Measurements from ENCODE around the gene SPNS3. TPM values are rescaled to one million over a fixed set of nuclear protein-coding genes. Genes with fewer than 3 reads are reported as not detected.

The SPNS3 gene
- total and polyA plus RNA-seq, 3 donors from 2014 or later, result 0.39 to 1.4 (median 0.75) TPM

DNA sequence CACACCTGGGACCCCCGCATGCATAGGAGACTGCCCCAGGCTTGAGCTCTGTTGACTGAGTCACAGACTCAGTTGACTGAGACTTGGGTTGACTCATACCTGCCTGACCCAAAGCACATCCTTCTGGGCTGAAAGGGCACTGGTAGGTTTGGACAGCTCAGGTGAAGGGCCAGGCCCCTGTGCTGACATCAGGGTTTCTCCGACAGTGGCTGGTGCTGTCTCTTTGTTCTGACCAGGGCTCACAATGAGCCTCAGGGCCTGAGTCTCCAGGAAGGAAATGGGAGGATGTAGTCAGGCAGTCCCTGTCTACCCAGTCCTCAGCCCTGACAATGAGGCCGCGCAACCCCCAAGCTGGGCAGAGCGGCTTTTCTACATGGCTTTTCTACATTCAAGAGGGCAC lies 71.4 kb downstream of the SPNS3 start:
- H3K36me3 ChIP-seq (ENCODE audit: low read depth, missing control alignments), result no peaks in the 10 kb centered on the region

DNA sequence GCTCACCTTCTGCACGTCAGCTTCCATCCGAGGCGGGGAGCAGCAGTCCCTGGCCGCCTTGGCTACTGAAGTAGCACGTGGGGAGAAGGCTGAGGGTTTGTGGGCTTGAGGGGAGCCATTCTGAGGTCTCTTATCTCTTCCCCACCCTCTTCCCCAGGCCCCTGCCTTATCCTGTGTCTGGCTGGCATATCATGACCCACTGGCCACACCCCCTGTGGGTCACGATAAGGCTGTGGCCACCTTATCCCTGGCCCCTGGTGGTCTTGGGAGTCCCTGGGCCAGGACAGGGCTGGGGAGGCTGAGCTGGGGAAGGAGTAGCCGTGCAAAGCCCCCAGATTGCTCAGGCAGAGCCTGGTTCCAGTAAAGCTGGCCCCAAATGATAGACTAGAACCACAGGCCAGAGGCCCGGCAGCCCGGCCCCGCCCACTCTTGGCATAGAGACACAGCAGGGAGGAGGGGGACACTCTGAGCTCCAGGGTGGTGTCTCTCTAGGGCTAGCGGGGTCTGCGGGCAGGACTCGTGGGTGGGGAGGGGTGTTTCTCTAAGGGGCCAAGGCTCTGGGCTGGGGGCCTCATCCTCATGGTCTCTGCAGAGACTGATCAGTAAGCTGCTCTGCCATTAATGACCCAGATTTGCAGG lies 72.6 kb downstream of the SPNS3 start:
- Histone ChIP-seq H3K4me3 (no peak overlapping the region), H3K9me3 (no peaks in the 10 kb centered on the region), H3K27me3 (no peaks in the 10 kb centered on the region), H3K4me1 (peaks cover 9% of the 10 kb centered on the region), H3K36me3 (ENCODE audit: low read depth, missing control alignments) (no peaks in the 10 kb centered on the region), H3K27ac (no peak overlapping the region)
- WGBS, 2 donors, result 82 to 92% methylated on average over 5 to 10 of the region's 13 CpGs
- intact Hi-C loops (cut with DNase I; ENCODE audit: low total_unique reads), result no loop called here
- TF ChIP-seq POLR2A (IDR thresholded peaks at IDR 0.05), result no peak
- TF ChIP-seq, protein P1, sequence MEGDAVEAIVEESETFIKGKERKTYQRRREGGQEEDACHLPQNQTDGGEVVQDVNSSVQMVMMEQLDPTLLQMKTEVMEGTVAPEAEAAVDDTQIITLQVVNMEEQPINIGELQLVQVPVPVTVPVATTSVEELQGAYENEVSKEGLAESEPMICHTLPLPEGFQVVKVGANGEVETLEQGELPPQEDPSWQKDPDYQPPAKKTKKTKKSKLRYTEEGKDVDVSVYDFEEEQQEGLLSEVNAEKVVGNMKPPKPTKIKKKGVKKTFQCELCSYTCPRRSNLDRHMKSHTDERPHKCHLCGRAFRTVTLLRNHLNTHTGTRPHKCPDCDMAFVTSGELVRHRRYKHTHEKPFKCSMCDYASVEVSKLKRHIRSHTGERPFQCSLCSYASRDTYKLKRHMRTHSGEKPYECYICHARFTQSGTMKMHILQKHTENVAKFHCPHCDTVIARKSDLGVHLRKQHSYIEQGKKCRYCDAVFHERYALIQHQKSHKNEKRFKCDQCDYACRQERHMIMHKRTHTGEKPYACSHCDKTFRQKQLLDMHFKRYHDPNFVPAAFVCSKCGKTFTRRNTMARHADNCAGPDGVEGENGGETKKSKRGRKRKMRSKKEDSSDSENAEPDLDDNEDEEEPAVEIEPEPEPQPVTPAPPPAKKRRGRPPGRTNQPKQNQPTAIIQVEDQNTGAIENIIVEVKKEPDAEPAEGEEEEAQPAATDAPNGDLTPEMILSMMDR (IDR thresholded peaks at IDR 0.05), result no peak
- DNase-seq, result no peak

More for the DNA sequence above, 71.4 kb downstream of the SPNS3 start:
- intact Hi-C loops (cut with DNase I; ENCODE audit: low total_unique reads), result no loop called here
- H3K27ac ChIP-seq, result no peak overlapping the region
- no peak for DNase-seq
- H3K4me3 ChIP-seq, result no peak overlapping the region
- no peaks in the 10 kb centered on the region for H3K9me3 ChIP-seq
- H3K27me3 ChIP-seq, result no peaks in the 10 kb centered on the region
- TF ChIP-seq POLR2A (IDR thresholded peaks at IDR 0.05), result no peak
- TF ChIP-seq, protein P1 (IDR thresholded peaks at IDR 0.05), result no peak
- 91 to 100% methylated on average over 1 to 5 of the region's 5 CpGs for WGBS, 2 donors
- H3K4me1 ChIP-seq, result peaks cover 9% of the 10 kb centered on the region

- intact Hi-C loops (cut with DNase I; ENCODE audit: low total_unique reads), result no loop called here
- no peak for DNase-seq
- no peaks in the 10 kb centered on the region for H3K27me3 ChIP-seq
- no peak overlapping the region for H3K27ac ChIP-seq
- H3K4me3 ChIP-seq, result no peak overlapping the region
- H3K4me1 ChIP-seq, result peaks cover 9% of the 10 kb centered on the region
- TF ChIP-seq, protein P1 (IDR thresholded peaks at IDR 0.05), result no peak
- no peak for TF ChIP-seq POLR2A (IDR thresholded peaks at IDR 0.05)
- no peaks in the 10 kb centered on the region for H3K36me3 ChIP-seq (ENCODE audit: low read depth, missing control alignments)
- 74 to 95% methylated on average over 7 to 8 of the region's 8 CpGs for whole genome bisulfite sequencing, 2 donors
- H3K9me3 ChIP-seq, result no peaks in the 10 kb centered on the region
Measured at GRCh38 chr17:4506892-4507291, 73.2 kb downstream of the SPNS3 start.

GRCh38 chr17:4507361-4508111 lies 73.8 kb downstream of the SPNS3 start:
- H3K4me1 ChIP-seq, result peaks cover 9% of the 10 kb centered on the region
- H3K36me3 ChIP-seq (ENCODE audit: low read depth, missing control alignments), result no peaks in the 10 kb centered on the region
- no peak overlapping the region for H3K27ac ChIP-seq
- no peak for DNase-seq
- H3K27me3 ChIP-seq, result no peaks in the 10 kb centered on the region
- no peak for TF ChIP-seq POLR2A (IDR thresholded peaks at IDR 0.05)
- TF ChIP-seq, protein P1 (IDR thresholded peaks at IDR 0.05), result no peak
- intact Hi-C loops (cut with DNase I; ENCODE audit: low total_unique reads), result no loop called here
- 85 to 94% methylated on average over 6 to 8 of the region's 8 CpGs for WGBS, 2 donors
- no peak overlapping the region for H3K4me3 ChIP-seq
- no peaks in the 10 kb centered on the region for H3K9me3 ChIP-seq
